CD1c-positive myeloid dendritic cell (primary cell): ENCODE results near the gene ASH1L.
"Not testable (repeated sequence)": the region's sequence is repeated elsewhere in the genome, so short reads cannot be mapped to it uniquely, and the experiment has no call there.

Experiments
- DNase-seq: peaks from one replicate; pipeline ENCODE4 v3.0.0-alpha.2; 2016; ENCODE audit errors: extremely low spot score

The ASH1L gene, protein sequence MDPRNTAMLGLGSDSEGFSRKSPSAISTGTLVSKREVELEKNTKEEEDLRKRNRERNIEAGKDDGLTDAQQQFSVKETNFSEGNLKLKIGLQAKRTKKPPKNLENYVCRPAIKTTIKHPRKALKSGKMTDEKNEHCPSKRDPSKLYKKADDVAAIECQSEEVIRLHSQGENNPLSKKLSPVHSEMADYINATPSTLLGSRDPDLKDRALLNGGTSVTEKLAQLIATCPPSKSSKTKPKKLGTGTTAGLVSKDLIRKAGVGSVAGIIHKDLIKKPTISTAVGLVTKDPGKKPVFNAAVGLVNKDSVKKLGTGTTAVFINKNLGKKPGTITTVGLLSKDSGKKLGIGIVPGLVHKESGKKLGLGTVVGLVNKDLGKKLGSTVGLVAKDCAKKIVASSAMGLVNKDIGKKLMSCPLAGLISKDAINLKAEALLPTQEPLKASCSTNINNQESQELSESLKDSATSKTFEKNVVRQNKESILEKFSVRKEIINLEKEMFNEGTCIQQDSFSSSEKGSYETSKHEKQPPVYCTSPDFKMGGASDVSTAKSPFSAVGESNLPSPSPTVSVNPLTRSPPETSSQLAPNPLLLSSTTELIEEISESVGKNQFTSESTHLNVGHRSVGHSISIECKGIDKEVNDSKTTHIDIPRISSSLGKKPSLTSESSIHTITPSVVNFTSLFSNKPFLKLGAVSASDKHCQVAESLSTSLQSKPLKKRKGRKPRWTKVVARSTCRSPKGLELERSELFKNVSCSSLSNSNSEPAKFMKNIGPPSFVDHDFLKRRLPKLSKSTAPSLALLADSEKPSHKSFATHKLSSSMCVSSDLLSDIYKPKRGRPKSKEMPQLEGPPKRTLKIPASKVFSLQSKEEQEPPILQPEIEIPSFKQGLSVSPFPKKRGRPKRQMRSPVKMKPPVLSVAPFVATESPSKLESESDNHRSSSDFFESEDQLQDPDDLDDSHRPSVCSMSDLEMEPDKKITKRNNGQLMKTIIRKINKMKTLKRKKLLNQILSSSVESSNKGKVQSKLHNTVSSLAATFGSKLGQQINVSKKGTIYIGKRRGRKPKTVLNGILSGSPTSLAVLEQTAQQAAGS (N-terminal part only)

GRCh38 chr1:155562581-155563376 lies at the start of gene ASH1L:
Gene ASH1L (minus strand): TSS chr1:155562803. CDS start chr1:155521519, 41,284 bp downstream.
- DNase-seq, result peak; percentile 92

DNA sequence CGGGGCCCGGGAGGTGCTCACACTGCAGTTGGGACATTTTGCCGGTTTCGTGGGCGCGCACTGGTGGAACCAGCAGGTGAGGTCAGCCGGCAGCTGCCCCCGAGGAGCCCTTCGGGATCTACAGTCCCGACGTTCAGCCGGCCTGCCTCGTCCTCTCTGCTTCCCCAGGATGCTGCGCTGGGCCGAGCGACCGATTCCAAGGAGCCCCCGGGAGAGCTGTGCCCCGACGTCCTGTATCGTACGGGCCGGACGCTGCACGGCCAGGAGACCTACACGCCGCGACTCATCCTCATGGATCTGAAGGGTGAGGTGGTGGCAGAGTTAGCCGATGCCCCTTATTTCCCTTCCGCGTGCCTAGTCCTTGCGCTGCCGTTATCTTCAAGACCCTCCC lies 47.6 kb upstream of the ASH1L start:
- DNase-seq, result not testable (repeated sequence)

GRCh38 chr1:155609515-155610256 lies 47.1 kb upstream of the ASH1L start, which contains the start of gene MSTO1:
Gene MSTO1 (plus strand): TSS chr1:155610218. CDS start chr1:155610249, 31 bp downstream.
- peak; percentile 98 for DNase-seq

DNA sequence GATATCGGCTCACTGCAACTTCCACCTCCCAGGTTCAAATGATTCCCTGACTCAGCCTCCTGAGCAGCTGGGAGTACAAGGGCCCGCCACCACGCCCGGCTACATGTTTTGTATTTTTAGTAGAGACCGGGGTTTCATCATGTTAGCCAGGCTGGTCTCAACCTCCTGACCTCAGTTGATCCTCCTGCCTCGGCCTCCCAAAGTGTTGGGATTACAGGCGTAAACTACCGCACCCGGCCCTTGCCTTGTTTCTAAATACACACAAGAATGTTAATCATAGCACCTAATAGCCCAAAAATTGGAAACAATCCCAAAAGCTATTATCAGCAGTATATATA lies 46.3 kb upstream of the ASH1L start:
- DNase-seq, result no peak

DNA sequence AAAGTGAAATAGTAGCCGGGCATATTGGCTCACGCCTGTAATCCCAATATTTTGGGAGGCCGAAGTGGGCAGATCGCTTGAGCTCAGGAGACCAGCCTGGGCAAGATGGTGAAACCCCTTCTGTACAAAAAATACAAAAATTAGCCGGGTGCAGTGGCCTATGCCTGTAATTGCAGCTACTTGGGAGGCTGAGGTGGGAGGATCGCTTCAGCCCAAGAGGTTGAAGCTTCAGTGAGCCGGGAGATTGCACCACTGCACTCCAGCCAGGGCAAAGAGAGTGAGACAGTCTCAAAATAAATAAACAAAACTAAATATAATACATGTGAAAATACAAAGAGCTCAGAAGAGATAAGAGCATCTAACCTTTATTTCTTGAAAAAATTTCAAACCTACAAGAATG lies 45.1 kb upstream of the ASH1L start:
- no peak for DNase-seq

- DNase-seq, result not testable (repeated sequence)
Observed at GRCh38 chr1:155599828-155600572, 37.4 kb upstream of the ASH1L start.

- no peak for DNase-seq
Observed at GRCh38 chr1:155598842-155599331, 36.3 kb upstream of the ASH1L start.

- DNase-seq, result no peak
Observed at GRCh38 chr1:155596864-155597263, 34.3 kb upstream of the ASH1L start.

DNA sequence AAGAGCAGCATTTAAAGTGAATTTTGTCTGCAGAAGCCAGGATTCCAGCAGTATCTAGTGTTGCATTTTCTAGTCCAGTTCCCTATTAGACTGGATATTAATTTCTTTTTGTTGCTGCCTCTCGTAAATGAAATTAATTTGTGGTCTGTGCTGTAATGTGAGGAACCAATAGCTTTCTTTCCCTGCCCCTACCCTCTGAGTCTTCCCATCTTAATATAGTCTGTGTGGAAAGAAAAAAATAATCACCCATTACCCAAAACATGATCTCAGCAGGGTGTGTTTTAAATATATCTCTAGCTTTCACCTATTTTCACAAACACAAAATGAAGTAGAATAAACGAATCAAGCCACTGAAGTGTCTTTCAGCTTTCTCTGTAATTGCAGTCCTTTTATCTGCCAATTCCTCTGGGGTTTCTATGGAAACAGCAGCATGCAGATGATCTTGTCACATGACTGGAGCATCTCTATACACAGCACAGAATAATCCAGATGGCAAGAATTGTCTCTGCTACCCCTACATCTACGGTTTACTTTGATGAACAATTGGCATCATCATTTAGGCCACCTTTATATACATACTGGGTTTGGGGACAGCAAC lies 33.4 kb upstream of the ASH1L start:
- not testable (repeated sequence) for DNase-seq

DNA sequence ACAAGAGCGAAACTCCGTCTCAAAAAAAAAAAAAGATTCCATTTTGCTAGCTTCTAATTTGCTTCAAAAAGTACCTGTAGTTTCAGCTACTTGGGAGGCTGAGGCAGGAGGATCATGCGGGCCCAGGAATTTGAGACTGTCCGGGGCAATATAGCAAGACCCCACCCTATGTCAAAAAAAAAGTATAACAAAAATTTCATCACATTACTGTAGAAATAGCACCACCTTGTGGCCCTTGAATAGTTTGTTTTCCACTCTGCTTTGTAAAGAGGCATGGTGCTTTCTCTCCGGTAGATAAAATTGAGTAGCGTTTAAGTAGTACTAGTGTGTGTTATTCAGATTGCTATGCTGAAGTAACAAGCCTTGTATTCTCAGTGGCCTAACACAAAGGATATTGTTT lies 29.2 kb upstream of the ASH1L start:
- DNase-seq, result peak; percentile 81

DNA sequence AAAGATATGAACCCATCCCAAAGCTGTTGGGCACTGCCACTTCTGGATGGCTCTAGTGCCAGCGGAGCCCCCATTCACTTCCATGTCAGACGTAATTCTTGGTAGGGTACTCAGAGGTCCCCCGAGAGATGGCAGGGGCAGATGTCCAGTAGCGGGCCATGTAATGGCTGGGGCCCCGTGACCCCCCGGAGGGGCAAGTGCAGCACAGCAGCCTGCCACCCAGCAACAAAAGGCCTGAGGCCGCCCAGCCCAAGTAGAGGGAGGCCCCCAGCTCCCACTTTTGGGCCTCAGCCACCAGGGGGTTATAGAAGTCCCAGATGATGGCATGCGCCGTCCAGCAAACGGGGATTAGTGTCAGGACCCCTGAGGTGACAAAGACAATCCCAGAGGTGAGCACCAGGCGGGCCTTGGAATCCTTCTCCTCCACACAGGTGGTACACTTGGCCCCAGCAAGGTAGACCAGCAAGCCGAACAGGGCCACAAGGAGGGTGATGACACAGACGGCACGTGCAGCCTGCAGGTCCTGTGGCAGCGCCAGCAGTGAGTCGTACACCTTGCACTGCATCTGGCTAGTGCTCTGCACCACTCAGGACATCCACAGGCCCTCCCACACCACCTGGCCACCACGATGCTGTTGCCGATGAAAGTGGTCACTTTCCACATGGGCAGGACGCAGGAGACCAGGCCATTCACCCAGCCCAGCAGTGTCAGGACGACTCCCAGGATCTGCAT lies 28.1 kb upstream of the ASH1L start:
- DNase-seq, result not testable (repeated sequence)

- not testable (repeated sequence) for DNase-seq
Observed at GRCh38 chr1:155589282-155589681, 26.7 kb upstream of the ASH1L start.

DNA sequence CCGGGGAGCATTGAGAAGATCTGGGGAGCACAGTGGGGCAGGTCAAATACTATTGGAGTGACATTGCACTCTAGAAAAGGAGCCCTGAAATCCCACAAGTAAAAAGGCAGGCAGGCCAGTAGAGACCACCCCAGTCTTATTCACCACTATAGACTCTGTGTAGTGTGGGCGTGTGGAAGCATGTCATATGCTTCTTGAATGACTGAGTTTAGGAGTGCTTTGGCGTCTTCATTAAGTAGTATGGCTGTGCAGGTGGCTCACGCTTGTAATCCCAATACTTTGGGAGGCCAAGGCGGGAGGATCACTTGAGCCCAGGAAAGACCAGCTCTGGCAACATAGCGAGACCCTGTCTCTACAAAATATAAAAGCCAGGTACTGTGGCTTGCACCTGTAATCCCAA lies 21.2 kb upstream of the ASH1L start:
- DNase-seq, result not testable (repeated sequence)

DNA sequence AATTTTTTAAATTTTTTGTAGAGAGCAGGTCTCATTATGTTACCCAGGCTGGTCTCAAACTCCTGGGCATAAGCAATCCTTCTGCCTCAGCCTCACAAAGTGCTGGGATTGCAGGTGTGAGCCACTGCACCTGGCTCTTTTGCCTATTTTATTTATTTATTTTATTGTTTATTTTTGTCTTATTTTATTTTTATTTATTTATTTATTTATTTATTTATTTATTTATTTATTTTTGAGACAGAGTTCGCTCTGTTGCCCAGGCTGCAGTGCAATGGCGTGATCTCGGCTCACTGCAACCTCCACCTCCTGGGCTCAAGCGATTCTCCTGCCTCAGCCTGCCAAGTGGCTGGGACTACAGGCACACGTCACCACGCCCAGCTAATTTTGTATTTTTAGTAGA lies 13.0 kb upstream of the ASH1L start:
- not testable (repeated sequence) for DNase-seq

- no peak for DNase-seq
Observed at GRCh38 chr1:155574077-155574476, 11.5 kb upstream of the ASH1L start.

DNA sequence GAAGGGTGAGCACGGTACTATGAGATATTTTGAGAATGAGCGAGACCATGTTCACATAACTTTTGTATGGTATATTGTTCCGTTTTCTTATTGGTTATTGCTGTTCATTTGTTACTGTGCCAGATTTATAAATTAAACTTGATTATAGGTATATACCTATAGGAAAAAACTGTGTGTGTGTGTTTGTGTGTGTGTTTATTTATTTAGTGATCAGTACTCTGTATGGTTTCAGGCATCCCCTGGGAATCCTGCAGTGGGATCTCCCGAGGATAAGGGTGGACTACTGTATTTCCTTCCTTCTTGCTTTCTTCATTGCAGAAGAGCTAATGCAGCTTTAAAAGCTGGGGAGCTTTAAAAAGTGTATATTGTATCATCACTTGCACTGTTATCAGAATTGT lies 8.0 kb upstream of the ASH1L start:
- no peak for DNase-seq

GRCh38 chr1:155569988-155570592 lies 7.5 kb upstream of the ASH1L start:
- no peak for DNase-seq

DNA sequence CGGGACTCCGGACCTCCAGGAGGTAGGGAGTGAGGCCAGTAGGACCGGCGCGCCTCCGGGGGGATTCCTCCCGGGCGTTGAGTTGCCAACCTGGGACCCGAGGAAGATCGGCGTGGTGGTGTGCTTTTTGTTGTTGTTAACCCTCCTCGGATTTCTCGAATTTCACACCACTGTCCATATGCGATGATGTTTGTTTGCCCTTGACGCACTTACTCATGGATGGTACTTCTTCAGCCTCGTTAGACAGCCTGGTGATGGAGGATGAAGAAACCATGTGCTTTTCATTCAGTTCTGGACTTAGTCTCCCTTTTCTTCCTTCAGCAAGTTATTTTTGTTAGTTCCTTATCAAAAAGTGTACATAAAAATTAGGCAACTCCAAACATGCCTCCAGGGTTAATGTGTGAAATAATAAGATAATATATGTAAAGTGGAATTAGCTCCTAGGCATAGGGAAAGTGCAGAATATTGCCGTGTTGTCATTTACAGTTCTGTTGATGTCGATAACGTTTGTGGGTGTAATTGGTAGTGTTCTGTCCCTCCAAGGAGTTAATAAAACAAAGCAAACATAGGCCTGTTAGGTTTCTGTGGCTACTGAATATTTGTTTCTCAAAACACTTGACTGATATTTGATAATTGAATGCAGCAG lies 897 bp upstream of the ASH1L start:
- peak; percentile 2 for DNase-seq
